Tibial nerve (tissue), 4 donors: ENCODE measurements around the gene ARHGAP12. TPM values are rescaled to one million over a fixed set of nuclear protein-coding genes. Genes with fewer than 3 reads are reported as not detected.

Experiments
- DNase-seq, 2 donors: peaks; one replicate each; pipeline ENCODE4 v3.0.0-alpha.2; 2019; ENCODE audit warnings: low spot score in 2 of 2
- H3K27ac ChIP-seq, 4 donors: fragments of 200-600 bp; sonication (generic) in 3 of 4; one replicate each; pipeline ENCODE4 v1.5.1; 2017 to 2019; ENCODE audit warnings: mild to moderate bottlenecking in 1 of 4
- H3K27me3 ChIP-seq, 2 donors: fragments of 200-600 bp; sonication (generic) in 1 of 2; one replicate each; pipeline versions ENCODE4 v1.5.1 to v1.6.0; 2017 to 2019
- H3K36me3 ChIP-seq, 3 donors: fragments of 200-600 bp; sonication (generic); one replicate each; pipeline ENCODE4 v1.5.1; 2018 to 2019
- H3K4me1 ChIP-seq, 4 donors: fragments of 200-600 bp; sonication (generic) in 3 of 4; one replicate each; pipeline ENCODE4 v1.5.1; 2017 to 2019
- H3K4me3 ChIP-seq, 4 donors: fragments of 200-600 bp; sonication (generic) in 3 of 4; one replicate each; pipeline ENCODE4 v1.5.1; 2017 to 2019; ENCODE audit warnings: mild to moderate bottlenecking in 1 of 4, moderate library complexity in 1 of 4
- H3K9me3 ChIP-seq, 4 donors: fragments of 200-600 bp; sonication (generic) in 3 of 4; one replicate each; pipeline ENCODE4 v1.5.1; 2017 to 2019
- CTCF ChIP-seq, 5 experiments: fragments of 200-600 bp in 3 of 5; fragments of 450-650 bp in 2 of 5; sonication (generic) in 3 of 5; IDR thresholded peaks; one replicate each; pipeline ENCODE4 v1.5.1; 2016 to 2019; ENCODE audit warnings: antibody characterized with exemption in 5 of 5, mild to moderate bottlenecking in 3 of 5, moderate library complexity in 2 of 5
- EP300 ChIP-seq, 2 donors: sonication (generic); formaldehyde crosslinking; IDR thresholded peaks; one replicate each; pipeline ENCODE4 v1.6.1; 2017; ENCODE audit warnings: antibody characterized with exemption in 2 of 2, mild to moderate bottlenecking in 1 of 2
- POLR2A ChIP-seq, 2 donors: fragments of 450-650 bp; IDR thresholded peaks; one replicate each; pipeline ENCODE4 v1.6.1; 2017; ENCODE audit warnings: antibody characterized with exemption in 2 of 2, mild to moderate bottlenecking in 2 of 2, moderate library complexity in 2 of 2
- WGBS, 2 donors: methylation state at CpG; one replicate each; pipeline ENCODE4 v1.1.5; 2018; 5-methylcytosine and 5-hydroxymethylcytosine counted together
- total RNA-seq, 4 donors: library from RNA; depleted of rRNA; stranded (reverse); fragments of >200 nt; gene quantifications; one replicate each; pipeline ENCODE4 v1.1.0, GENCODE V29; 2016

Gene ARHGAP12
- total RNA-seq, 4 donors from 2014 or later = 38.8 to 65.7 (median 47.7) TPM

GRCh38 chr10:31838709-31839108 is 89.9 kb downstream of the ARHGAP12 start:
- Histone ChIP-seq H3K4me1 (peaks cover 0 to 11% (median 0%) of the 10 kb centered on the region in 4 donors), H3K36me3 (no peaks in the 10 kb centered on the region), H3K9me3 (no peaks in the 10 kb centered on the region), H3K4me3 (no peak overlapping the region), H3K27ac (no peak overlapping the region), H3K27me3 (no peaks in the 10 kb centered on the region)
- TF ChIP-seq EP300 (IDR thresholded peaks at IDR 0.05) = no peak
- no peak for TF ChIP-seq CTCF (IDR thresholded peaks at IDR 0.05)
- no peak for TF ChIP-seq POLR2A (IDR thresholded peaks at IDR 0.05)
- no peak for DNase-seq
- 93 to 96% methylated on average over 7 of the region's 7 CpGs for WGBS, 2 donors

GRCh38 chr10:31838065-31838464 is 90.6 kb downstream of the ARHGAP12 start:
- Histone ChIP-seq H3K27me3 (no peaks in the 10 kb centered on the region), H3K4me1 (peaks cover 0 to 16% (median 0%) of the 10 kb centered on the region in 4 donors), H3K9me3 (no peaks in the 10 kb centered on the region), H3K27ac (no peak overlapping the region), H3K36me3 (no peaks in the 10 kb centered on the region), H3K4me3 (no peak overlapping the region)
- no peak for DNase-seq
- no peak for TF ChIP-seq CTCF (IDR thresholded peaks at IDR 0.05)
- no peak for TF ChIP-seq EP300 (IDR thresholded peaks at IDR 0.05)
- TF ChIP-seq POLR2A (IDR thresholded peaks at IDR 0.05) = no peak
- 93% methylated on average over 1 of the region's 1 CpG for WGBS, 2 donors

- WGBS, 2 donors = 79% methylated on average over 9 of the region's 9 CpGs
- Histone ChIP-seq H3K27ac (no peak overlapping the region), H3K9me3 (no peaks in the 10 kb centered on the region)
Measured at GRCh38 chr10:31836569-31837406, 91.8 kb downstream of the ARHGAP12 start.

GRCh38 chr10:31833753-31834152 is 94.9 kb downstream of the ARHGAP12 start:
- Histone ChIP-seq H3K36me3 (no peaks in the 10 kb centered on the region), H3K9me3 (no peaks in the 10 kb centered on the region), H3K27me3 (no peaks in the 10 kb centered on the region), H3K4me3 (no peak overlapping the region), H3K4me1 (peaks cover 0 to 15% (median 0%) of the 10 kb centered on the region in 4 donors), H3K27ac (no peak overlapping the region)
- DNase-seq = no peak
- no peak for TF ChIP-seq POLR2A (IDR thresholded peaks at IDR 0.05)
- no peak for TF ChIP-seq EP300 (IDR thresholded peaks at IDR 0.05)
- no peak for TF ChIP-seq CTCF (IDR thresholded peaks at IDR 0.05)

More at GRCh38 chr10:31836569-31837406, 91.8 kb downstream of the ARHGAP12 start:
- Histone ChIP-seq H3K36me3 (no peaks in the 10 kb centered on the region), H3K4me1 (peaks cover 0 to 14% (median 0%) of the 10 kb centered on the region in 4 donors), H3K27me3 (no peaks in the 10 kb centered on the region), H3K4me3 (no peak overlapping the region)
- no peak for DNase-seq
- TF ChIP-seq CTCF (IDR thresholded peaks at IDR 0.05) = peak; percentile 36 to 63 (median 43)
- TF ChIP-seq EP300 (IDR thresholded peaks at IDR 0.05) = no peak
- TF ChIP-seq POLR2A (IDR thresholded peaks at IDR 0.05) = no peak

- DNase-seq = no peak
- TF ChIP-seq EP300 (IDR thresholded peaks at IDR 0.05) = no peak
- no peak for TF ChIP-seq POLR2A (IDR thresholded peaks at IDR 0.05)
- no peak for TF ChIP-seq CTCF (IDR thresholded peaks at IDR 0.05)
- H3K27me3 ChIP-seq = no peaks in the 10 kb centered on the region
- 73 to 78% methylated on average over 1 of the region's 1 CpG for WGBS, 2 donors
- no peaks in the 10 kb centered on the region for H3K36me3 ChIP-seq
- no peaks in the 10 kb centered on the region for H3K9me3 ChIP-seq
- peaks cover 0 to 15% (median 0%) of the 10 kb centered on the region in 4 donors for H3K4me1 ChIP-seq
- H3K4me3 ChIP-seq = no peak overlapping the region
- no peak overlapping the region for H3K27ac ChIP-seq
Measured at GRCh38 chr10:31832261-31832660, 96.4 kb downstream of the ARHGAP12 start.
